ENCODE data around the gene LYPD8. TPM values are rescaled to one million over a fixed set of nuclear protein-coding genes. Genes with fewer than 3 reads are reported as not detected.

Gene LYPD8
- total RNA-seq, 2 donors from 2014 or later = not detected

DNA sequence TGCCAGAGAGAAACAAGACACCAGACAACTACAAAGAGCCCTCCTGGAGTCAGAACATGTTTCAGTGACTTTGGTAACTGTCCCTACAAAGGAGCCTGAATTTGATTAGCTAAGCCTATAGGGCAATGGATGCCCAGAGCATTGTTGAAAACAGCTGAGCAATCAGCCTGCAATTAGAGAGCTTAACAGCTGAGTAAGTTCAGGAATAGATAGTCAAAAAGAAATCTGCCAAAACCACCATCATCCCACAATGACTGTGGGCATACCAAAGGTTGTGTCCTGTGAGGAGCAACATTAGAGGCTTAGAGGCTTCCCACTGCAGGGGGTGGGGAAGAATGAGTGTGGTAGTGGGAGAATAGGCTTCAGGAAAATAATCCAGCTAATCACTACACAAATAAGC lies 38.0 kb upstream of the LYPD8 start:
- TF ChIP-seq, protein P1, sequence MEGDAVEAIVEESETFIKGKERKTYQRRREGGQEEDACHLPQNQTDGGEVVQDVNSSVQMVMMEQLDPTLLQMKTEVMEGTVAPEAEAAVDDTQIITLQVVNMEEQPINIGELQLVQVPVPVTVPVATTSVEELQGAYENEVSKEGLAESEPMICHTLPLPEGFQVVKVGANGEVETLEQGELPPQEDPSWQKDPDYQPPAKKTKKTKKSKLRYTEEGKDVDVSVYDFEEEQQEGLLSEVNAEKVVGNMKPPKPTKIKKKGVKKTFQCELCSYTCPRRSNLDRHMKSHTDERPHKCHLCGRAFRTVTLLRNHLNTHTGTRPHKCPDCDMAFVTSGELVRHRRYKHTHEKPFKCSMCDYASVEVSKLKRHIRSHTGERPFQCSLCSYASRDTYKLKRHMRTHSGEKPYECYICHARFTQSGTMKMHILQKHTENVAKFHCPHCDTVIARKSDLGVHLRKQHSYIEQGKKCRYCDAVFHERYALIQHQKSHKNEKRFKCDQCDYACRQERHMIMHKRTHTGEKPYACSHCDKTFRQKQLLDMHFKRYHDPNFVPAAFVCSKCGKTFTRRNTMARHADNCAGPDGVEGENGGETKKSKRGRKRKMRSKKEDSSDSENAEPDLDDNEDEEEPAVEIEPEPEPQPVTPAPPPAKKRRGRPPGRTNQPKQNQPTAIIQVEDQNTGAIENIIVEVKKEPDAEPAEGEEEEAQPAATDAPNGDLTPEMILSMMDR (conservative IDR thresholded peaks at IDR 0.05) = no peak
- H3K4me1 Mint-ChIP-seq = no peaks in the 10 kb centered on the region
- H3K9me3 ChIP-seq (ENCODE audit: control insufficient read depth, low read length) = peaks cover 54% of the 10 kb centered on the region
- H3K27ac Mint-ChIP-seq = no peak overlapping the region
- H3K9ac ChIP-seq (ENCODE audit: extremely low read depth, low read length, poor library complexity, severe bottlenecking) = no peak overlapping the region
- H3K9me3 Mint-ChIP-seq = peaks cover 86% of the 10 kb centered on the region
- H3K27me3 ChIP-seq (ENCODE audit: control insufficient read depth, insufficient read depth, low read length, poor library complexity, severe bottlenecking) = no peaks in the 10 kb centered on the region
- no peaks in the 10 kb centered on the region for H3K27me3 Mint-ChIP-seq (ENCODE audit: insufficient read depth)
- no peaks in the 10 kb centered on the region for H3K36me3 ChIP-seq (ENCODE audit: control insufficient read depth, insufficient read depth, low read length)
- H3K27ac ChIP-seq (ENCODE audit: low read depth, low read length) = no peak overlapping the region
- H3K4me3 ChIP-seq (ENCODE audit: low read length) = no peak overlapping the region
- H3K36me3 Mint-ChIP-seq (ENCODE audit: low read depth) = no peaks in the 10 kb centered on the region
- no peak overlapping the region for H3K4me3 Mint-ChIP-seq
- no peak for DNase-seq
- no peaks in the 10 kb centered on the region for H3K4me1 ChIP-seq (ENCODE audit: control insufficient read depth, insufficient read depth, low read length)

DNA sequence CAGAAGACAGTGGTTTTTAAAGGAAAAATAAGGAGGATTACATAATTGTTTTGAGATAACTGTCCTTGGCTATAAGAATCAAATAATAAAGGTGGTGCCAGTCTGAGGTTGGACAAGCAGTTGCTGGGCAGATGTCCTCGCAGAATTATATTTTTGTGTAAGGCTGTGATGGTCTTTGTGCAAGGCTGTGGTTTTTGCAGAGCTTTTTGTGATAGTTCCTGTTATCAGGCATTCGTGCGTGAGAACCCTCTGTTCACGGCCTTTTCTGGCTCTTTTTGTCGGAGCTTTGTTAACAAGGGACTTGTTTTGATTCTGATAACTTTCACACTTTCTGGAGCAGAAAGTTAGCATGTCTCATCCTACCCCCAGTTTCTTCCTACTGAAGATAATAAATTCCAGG lies 36.8 kb upstream of the LYPD8 start:
- no peak overlapping the region for H3K27ac Mint-ChIP-seq
- no peak overlapping the region for H3K4me3 Mint-ChIP-seq
- Histone ChIP-seq H3K27ac (ENCODE audit: low read depth, low read length) (no peak overlapping the region), H3K36me3 (ENCODE audit: control insufficient read depth, insufficient read depth, low read length) (no peaks in the 10 kb centered on the region), H3K4me3 (ENCODE audit: low read length) (no peak overlapping the region), H3K27me3 (ENCODE audit: control insufficient read depth, insufficient read depth, low read length, poor library complexity, severe bottlenecking) (no peaks in the 10 kb centered on the region), H3K4me1 (ENCODE audit: control insufficient read depth, insufficient read depth, low read length) (no peaks in the 10 kb centered on the region), H3K9ac (ENCODE audit: extremely low read depth, low read length, poor library complexity, severe bottlenecking) (no peak overlapping the region), H3K9me3 (ENCODE audit: control insufficient read depth, low read length) (peaks cover 56% of the 10 kb centered on the region)
- no peaks in the 10 kb centered on the region for H3K36me3 Mint-ChIP-seq (ENCODE audit: low read depth)
- H3K27me3 Mint-ChIP-seq (ENCODE audit: insufficient read depth) = no peaks in the 10 kb centered on the region
- H3K9me3 Mint-ChIP-seq = peaks cover 88% of the 10 kb centered on the region
- WGBS, 2 experiments (ENCODE audit: insufficient coverage in 1 of 2, insufficient read length in 1 of 2) = 66 to 82% methylated on average over 5 of the region's 5 CpGs
- TF ChIP-seq, protein P1 (conservative IDR thresholded peaks at IDR 0.05) = no peak
- no peaks in the 10 kb centered on the region for H3K4me1 Mint-ChIP-seq
- no peak for DNase-seq

- no peak for DNase-seq
- WGBS, 2 experiments (ENCODE audit: insufficient coverage in 1 of 2, insufficient read length in 1 of 2) = 86 to 91% methylated on average over 3 to 4 of the region's 4 CpGs
- TF ChIP-seq, protein P1 (conservative IDR thresholded peaks at IDR 0.05) = no peak
- Histone ChIP-seq H3K36me3 (ENCODE audit: control insufficient read depth, insufficient read depth, low read length) (no peaks in the 10 kb centered on the region), H3K27me3 (ENCODE audit: control insufficient read depth, insufficient read depth, low read length, poor library complexity, severe bottlenecking) (no peaks in the 10 kb centered on the region), H3K4me3 (ENCODE audit: low read length) (no peak overlapping the region), H3K4me1 (ENCODE audit: control insufficient read depth, insufficient read depth, low read length) (no peaks in the 10 kb centered on the region), H3K27ac (ENCODE audit: low read depth, low read length) (no peak overlapping the region), H3K9ac (ENCODE audit: extremely low read depth, low read length, poor library complexity, severe bottlenecking) (no peak overlapping the region), H3K9me3 (ENCODE audit: control insufficient read depth, low read length) (peaks cover 57% of the 10 kb centered on the region)
- Mint-ChIP-seq H3K27me3 (ENCODE audit: insufficient read depth) (no peaks in the 10 kb centered on the region), H3K9me3 (peaks cover 88% of the 10 kb centered on the region), H3K4me3 (no peak overlapping the region), H3K36me3 (ENCODE audit: low read depth) (no peaks in the 10 kb centered on the region), H3K4me1 (no peaks in the 10 kb centered on the region), H3K27ac (no peak overlapping the region)
These were observed 35.5 kb upstream of the LYPD8 start for GRCh38 chr1:248791010-248791409.

Data from endodermal cell (in vitro differentiated cells).